Neural cell (in vitro differentiated cells): ENCODE data around the gene ZNF92. TPM values are rescaled to one million over a fixed set of nuclear protein-coding genes. Genes with fewer than 3 reads are reported as not detected.
"Not testable (repeated sequence)": the region's sequence is repeated elsewhere in the genome, so short reads cannot be mapped to it uniquely, and the experiment has no call there.

Source experiments
- H2AFZ ChIP-seq: fragments of 200-600, 300-800 bp; sonication (generic), shearing (Covaris generic); 2 replicates; pipeline ENCODE4 v1.6.0; 2014; ENCODE audit warnings: low read depth, mild to moderate bottlenecking, antibody characterized with exemption, low read length, moderate library complexity
- H3F3A ChIP-seq: fragments of 200-600 bp; shearing (Covaris generic); 2 replicates; pipeline ENCODE4 v1.6.1; 2016; ENCODE audit warnings: mild to moderate bottlenecking, moderate library complexity, mixed read lengths, antibody characterized with exemption, low read length; ENCODE audit not compliant: insufficient read depth, poor library complexity, severe bottlenecking
- H3K27ac ChIP-seq: fragments of 200-600, 300-800 bp; sonication (generic), shearing (Covaris generic); 2 replicates; pipeline ENCODE4 v1.5.1; 2014; ENCODE audit warnings: mild to moderate bottlenecking, low read length, moderate library complexity
- H3K27me3 ChIP-seq: fragments of 300-800, 200-600 bp; sonication (generic), shearing (Covaris generic); 2 replicates; pipeline ENCODE4 v1.6.0; 2014; ENCODE audit warnings: mild to moderate bottlenecking, low read depth, low read length, moderate library complexity; ENCODE audit not compliant: insufficient read depth
- H3K36me3 ChIP-seq: fragments of 300-800, 200-600 bp; sonication (generic), shearing (Covaris generic); 2 replicates; pipeline ENCODE4 v1.5.1; 2014; ENCODE audit warnings: mild to moderate bottlenecking, antibody characterized with exemption, low read length, moderate library complexity; ENCODE audit not compliant: insufficient read depth
- H3K4me2 ChIP-seq: fragments of 300-800, 200-600 bp; sonication (generic), shearing (Covaris generic); 2 replicates; pipeline ENCODE4 v1.6.0; 2014; ENCODE audit warnings: mild to moderate bottlenecking, low read length
- H3K4me3 ChIP-seq: fragments of 300-800, 200-600 bp; sonication (generic), shearing (Covaris generic); 2 replicates; pipeline ENCODE4 v1.5.1; 2014; ENCODE audit warnings: mild to moderate bottlenecking, low read length, moderate library complexity
- H3K79me2 ChIP-seq: fragments of 200-600 bp; shearing (Covaris generic); replicated peaks from 2 replicates; pipeline ENCODE4 v1.6.0; 2014; ENCODE audit warnings: mild to moderate bottlenecking, low read length, moderate library complexity; ENCODE audit not compliant: insufficient read depth
- H3K9ac ChIP-seq: fragments of 300-800, 200-600 bp; sonication (generic), shearing (Covaris generic); 2 replicates; pipeline ENCODE4 v1.6.1; 2016; ENCODE audit warnings: mild to moderate bottlenecking, low read length, mixed read lengths
- H3K9me2 ChIP-seq: fragments of 200-600 bp; shearing (Covaris generic); 2 replicates; pipeline ENCODE4 v1.6.1; 2016; ENCODE audit warnings: mild to moderate bottlenecking, low read length, mixed read lengths; ENCODE audit not compliant: insufficient read depth
- H3K9me3 ChIP-seq: fragments of 200-600, 300-800 bp; sonication (generic), shearing (Covaris generic); 2 replicates; pipeline ENCODE4 v1.6.1; 2016; ENCODE audit warnings: mild to moderate bottlenecking, mixed run types, low read length, moderate library complexity, mixed read lengths
- H4K20me1 ChIP-seq: fragments of 200-600 bp; shearing (Covaris generic); 2 replicates; pipeline ENCODE4 v1.6.1; 2016; ENCODE audit warnings: mild to moderate bottlenecking, mixed run types; ENCODE audit not compliant: insufficient read depth
- CTCF ChIP-seq: fragments of 450-650 bp; IDR thresholded peaks from 2 replicates; pipeline ENCODE4 v1.5.1; 2014; ENCODE audit warnings: antibody characterized with exemption, mild to moderate bottlenecking, moderate library complexity; ENCODE audit not compliant: poor library complexity, severe bottlenecking
- EP300 ChIP-seq: fragments of 450-650 bp; conservative IDR thresholded peaks from 2 replicates; pipeline ENCODE4 v1.6.1; 2014; ENCODE audit warnings: antibody characterized with exemption, mild to moderate bottlenecking, moderate library complexity; ENCODE audit not compliant: poor library complexity, severe bottlenecking
- EZH2 ChIP-seq: fragments of 200-600, 300-800 bp; shearing (Covaris generic), sonication (generic); IDR thresholded peaks from 2 replicates; pipeline ENCODE4 v1.6.1; 2014; ENCODE audit warnings: antibody characterized with exemption, low read length, borderline replicate concordance, mild to moderate bottlenecking; ENCODE audit not compliant: insufficient read depth, poor library complexity, severe bottlenecking
- MXI1 ChIP-seq: fragments of 450-650 bp; conservative IDR thresholded peaks from 2 replicates; pipeline ENCODE4 v1.6.1; 2014; ENCODE audit warnings: antibody characterized with exemption, mild to moderate bottlenecking; ENCODE audit not compliant: poor library complexity, severe bottlenecking
- POLR2AphosphoS5 ChIP-seq: IDR thresholded peaks from 2 replicates; pipeline ENCODE4 v1.6.1; 2012
- RAD21 ChIP-seq: fragments of 450-650 bp; conservative IDR thresholded peaks from 2 replicates; pipeline ENCODE4 v1.6.1; 2014; ENCODE audit warnings: antibody characterized with exemption, mild to moderate bottlenecking, moderate library complexity
- REST ChIP-seq: IDR thresholded peaks from 2 replicates; pipeline ENCODE4 v1.6.1; 2012; ENCODE audit warnings: borderline replicate concordance
- SMC3 ChIP-seq: fragments of 450-650 bp; conservative IDR thresholded peaks from 2 replicates; pipeline ENCODE4 v1.6.1; 2014; ENCODE audit warnings: antibody characterized with exemption, mild to moderate bottlenecking, moderate library complexity; ENCODE audit not compliant: poor library complexity
- TAF1 ChIP-seq: IDR thresholded peaks from 2 replicates; pipeline ENCODE4 v1.6.1; 2012; ENCODE audit warnings: low read depth
- polyA plus RNA-seq: library from polyadenylated mRNA; depleted of rRNA; stranded (reverse); fragments of >200 nt; gene quantifications from 2 replicates; pipeline ENCODE4 v1.2.3, GENCODE V29; 2014

The ZNF92 gene
- polyA plus RNA-seq, 1 donor from 2014 or later = 23.2 TPM

- no peak overlapping the region for H3K4me2 ChIP-seq
- H3K27me3 ChIP-seq = no peaks in the 10 kb centered on the region
- H2AFZ ChIP-seq = no peak overlapping the region
- H3K79me2 ChIP-seq = peaks cover 49% of the 10 kb centered on the region
- no peak overlapping the region for H3K9ac ChIP-seq
- H3K4me3 ChIP-seq = no peak overlapping the region
- H3K36me3 ChIP-seq = peaks cover 7% of the 10 kb centered on the region
- H3F3A ChIP-seq = no peaks in the 10 kb centered on the region
- H3K9me3 ChIP-seq = no peaks in the 10 kb centered on the region
- H3K27ac ChIP-seq = no peak overlapping the region
- TF ChIP-seq MXI1 = no peak
- TF ChIP-seq TAF1 = no peak
- TF ChIP-seq RAD21 = no peak
- no peak for TF ChIP-seq POLR2AphosphoS5
- TF ChIP-seq SMC3 = no peak
- TF ChIP-seq EZH2 = no peak
- no peak for TF ChIP-seq REST
- H3K9me2 ChIP-seq = no peaks in the 10 kb centered on the region
- no peaks in the 10 kb centered on the region for H4K20me1 ChIP-seq
Observed at GRCh38 chr7:65387891-65388290, 14.2 kb downstream of the ZNF92 start.

GRCh38 chr7:65390588-65390987 is 16.9 kb downstream of the ZNF92 start:
- Histone ChIP-seq H3K9me3 (no peaks in the 10 kb centered on the region), H3K27ac (no peak overlapping the region), H3F3A (no peaks in the 10 kb centered on the region), H3K4me2 (no peak overlapping the region), H2AFZ (no peak overlapping the region), H3K27me3 (no peaks in the 10 kb centered on the region), H4K20me1 (no peaks in the 10 kb centered on the region), H3K9ac (no peak overlapping the region), H3K36me3 (peaks cover 7% of the 10 kb centered on the region), H3K4me3 (no peak overlapping the region), H3K79me2 (peaks cover 32% of the 10 kb centered on the region), H3K9me2 (no peaks in the 10 kb centered on the region)
- no peak for TF ChIP-seq POLR2AphosphoS5
- TF ChIP-seq EZH2 = no peak

- no peak overlapping the region for H3K4me2 ChIP-seq
- no peaks in the 10 kb centered on the region for H3K9me2 ChIP-seq
- no peak for TF ChIP-seq EP300
- no peak for TF ChIP-seq EZH2
- TF ChIP-seq RAD21 = no peak
- TF ChIP-seq POLR2AphosphoS5 = no peak
- TF ChIP-seq REST = no peak
- no peak for TF ChIP-seq CTCF
- H3K27ac ChIP-seq = no peak overlapping the region
- H3F3A ChIP-seq = no peaks in the 10 kb centered on the region
- H3K4me3 ChIP-seq = no peak overlapping the region
- no peaks in the 10 kb centered on the region for H3K9me3 ChIP-seq
- H3K36me3 ChIP-seq = peaks cover 4% of the 10 kb centered on the region
- H3K79me2 ChIP-seq = peaks cover 27% of the 10 kb centered on the region
- no peaks in the 10 kb centered on the region for H4K20me1 ChIP-seq
- no peak overlapping the region for H2AFZ ChIP-seq
- H3K27me3 ChIP-seq = no peaks in the 10 kb centered on the region
- H3K9ac ChIP-seq = no peak overlapping the region
Observed at GRCh38 chr7:65397730-65398142, 24.1 kb downstream of the ZNF92 start.

GRCh38 chr7:65398671-65399070 is 25.0 kb downstream of the ZNF92 start:
- not testable (repeated sequence) for H3K4me2 ChIP-seq, H2AFZ ChIP-seq, H4K20me1 ChIP-seq, H3K9me2 ChIP-seq, H3K27ac ChIP-seq, H3K9ac ChIP-seq, H3K36me3 ChIP-seq, H3K9me3 ChIP-seq, H3K4me3 ChIP-seq, H3K27me3 ChIP-seq, H3F3A ChIP-seq
- peaks cover 19% of the 10 kb centered on the region for H3K79me2 ChIP-seq
